HEK293 (cell line): ENCODE measurements around the gene MRPS22.

Source experiments
- CTCF ChIA-PET: fragments of 350-600 bp; formaldehyde crosslinking; extraction: SDS; loops from one replicate; lab custom pipeline; 2021; ENCODE audit warnings: antibody characterized with exemption; lab: Yijun Ruan, JAX
- POLR2A ChIA-PET: fragments of 300-600 bp; formaldehyde crosslinking; extraction: SDS; loops from one replicate; lab custom pipeline; 2020; ENCODE audit warnings: antibody characterized with exemption, inconsistent platforms; lab: Yijun Ruan, JAX
- H3K27ac ChIP-seq: fragments of 200-500 bp; sonication (Bioruptor generic); 2 replicates; pipeline ENCODE4 v1.5.1; 2014; ENCODE audit warnings: low read depth, low read length, control low read depth, inconsistent platforms; ENCODE audit errors: extremely low read depth
- H3K36me3 ChIP-seq, 2 experiments: fragments of 200-500 bp in 1 of 2; sonication (Bioruptor generic) in 1 of 2; 1 replicate in 1 of 2; 2 replicates in 1 of 2; pipeline ENCODE4 v1.5.1; 2014 to 2017; ENCODE audit warnings: inconsistent platforms in 2 of 2, low read length in 2 of 2; ENCODE audit not compliant: control insufficient read depth in 2 of 2, insufficient read depth in 1 of 2
- H3K4me1 ChIP-seq: fragments of 200-500 bp; sonication (Bioruptor generic); 2 replicates; pipeline ENCODE4 v1.5.1; 2014; ENCODE audit warnings: mild to moderate bottlenecking, low read length, inconsistent platforms; ENCODE audit not compliant: control insufficient read depth, insufficient read depth
- H3K4me3 ChIP-seq: 2 replicates; pipeline ENCODE4 v1.5.1; 2011; ENCODE audit warnings: low read depth, mild to moderate bottlenecking, control low read depth, low read length, moderate library complexity
- H3K9me3 ChIP-seq: fragments of 200-500 bp; sonication (Bioruptor generic); 2 replicates; pipeline ENCODE4 v1.5.1; 2014; ENCODE audit warnings: low read depth, low read length, inconsistent platforms; ENCODE audit not compliant: control insufficient read depth, insufficient read depth
- GLIS2 ChIP-seq: fragments of 450-650 bp; formaldehyde crosslinking; IDR thresholded peaks from 2 replicates; pipeline ENCODE4 v1.5.1; 2016; ENCODE audit warnings: missing biosample characterization, missing genetic modification characterization
- MYNN ChIP-seq: fragments of 450-650 bp; formaldehyde crosslinking; IDR thresholded peaks from 2 replicates; pipeline ENCODE4 v1.5.1; 2016; ENCODE audit warnings: missing biosample characterization, missing genetic modification characterization, borderline replicate concordance
- SP2 ChIP-seq: fragments of 450-650 bp; formaldehyde crosslinking; IDR thresholded peaks from 2 replicates; pipeline ENCODE4 v1.5.1; 2016; ENCODE audit warnings: missing biosample characterization, missing genetic modification characterization
- ZBTB7A ChIP-seq: fragments of 450-650 bp; formaldehyde crosslinking; IDR thresholded peaks from 2 replicates; pipeline ENCODE4 v1.5.1; 2016; ENCODE audit warnings: low read depth, missing biosample characterization, missing genetic modification characterization
- ZFP69B ChIP-seq: fragments of 450-650 bp; formaldehyde crosslinking; IDR thresholded peaks from 2 replicates; pipeline ENCODE4 v1.5.1; 2016; ENCODE audit warnings: missing biosample characterization, missing genetic modification characterization
- ZNF121 ChIP-seq: fragments of 450-650 bp; formaldehyde crosslinking; IDR thresholded peaks from 2 replicates; pipeline ENCODE4 v1.5.1; 2016; ENCODE audit warnings: missing biosample characterization, missing genetic modification characterization
- ZNF157 ChIP-seq: fragments of 450-650 bp; formaldehyde crosslinking; IDR thresholded peaks from 2 replicates; pipeline ENCODE4 v1.5.1; 2016; ENCODE audit warnings: missing biosample characterization, missing genetic modification characterization
- ZNF311 ChIP-seq: fragments of 450-650 bp; formaldehyde crosslinking; IDR thresholded peaks from 2 replicates; pipeline ENCODE4 v1.5.1; 2017; ENCODE audit warnings: missing biosample characterization, missing genetic modification characterization, borderline replicate concordance
- ZNF488 ChIP-seq: fragments of 450-650 bp; formaldehyde crosslinking; IDR thresholded peaks from 2 replicates; pipeline ENCODE4 v1.5.1; 2016; ENCODE audit warnings: missing biosample characterization, missing genetic modification characterization
- ZNF514 ChIP-seq: fragments of 450-650 bp; formaldehyde crosslinking; IDR thresholded peaks from 2 replicates; pipeline ENCODE4 v1.5.1; 2016; ENCODE audit warnings: missing biosample characterization, missing genetic modification characterization
- ZNF518A ChIP-seq: fragments of 450-650 bp; formaldehyde crosslinking; conservative IDR thresholded peaks from 2 replicates; pipeline ENCODE4 v1.5.1; 2016; ENCODE audit warnings: low read depth, missing biosample characterization, missing genetic modification characterization
- ZNF621 ChIP-seq: fragments of 450-650 bp; formaldehyde crosslinking; IDR thresholded peaks from 2 replicates; pipeline ENCODE4 v1.5.1; 2017; ENCODE audit warnings: missing biosample characterization, missing genetic modification characterization
- ZNF76 ChIP-seq: fragments of 450-650 bp; formaldehyde crosslinking; IDR thresholded peaks from 2 replicates; pipeline ENCODE4; 2016; ENCODE audit warnings: low read depth, missing biosample characterization, missing genetic modification characterization, borderline replicate concordance
- ZSCAN18 ChIP-seq: fragments of 450-650 bp; formaldehyde crosslinking; IDR thresholded peaks from 2 replicates; pipeline ENCODE4 v1.5.1; 2016; ENCODE audit warnings: missing biosample characterization, missing genetic modification characterization
- ZSCAN30 ChIP-seq: fragments of 450-650 bp; IDR thresholded peaks from 2 replicates; pipeline ENCODE4 v1.5.1; 2018; ENCODE audit warnings: missing biosample characterization, mild to moderate bottlenecking, missing genetic modification characterization, moderate library complexity
- TF ChIP-seq, protein P1 (sequence below): fragments of 450-650 bp; formaldehyde crosslinking; IDR thresholded peaks from 2 replicates; pipeline ENCODE4 v1.5.1; 2016; ENCODE audit warnings: missing biosample characterization, missing genetic modification characterization
- TF ChIP-seq, protein P2 (sequence below): fragments of 450-650 bp; formaldehyde crosslinking; IDR thresholded peaks from 2 replicates; pipeline ENCODE4; 2016; ENCODE audit warnings: missing biosample characterization, missing genetic modification characterization

The MRPS22 gene

GRCh38 chr3:139326131-139326530 lies 17.7 kb upstream of the MRPS22 start (continued):
- TF ChIP-seq ZNF311 (tag by site-specific recombination) (no peak), ZNF621 (tag by site-specific recombination) (no peak)

- ChIA-PET CTCF (interaction anchor here (1.2 kb wide), 1 partner anchor 214 kb away, joined by 4 read pairs; no protein-coding TSS in a partner anchor), POLR2A (no interaction called here)
Observed at GRCh38 chr3:139326707-139327106, 17.1 kb upstream of the MRPS22 start.

DNA sequence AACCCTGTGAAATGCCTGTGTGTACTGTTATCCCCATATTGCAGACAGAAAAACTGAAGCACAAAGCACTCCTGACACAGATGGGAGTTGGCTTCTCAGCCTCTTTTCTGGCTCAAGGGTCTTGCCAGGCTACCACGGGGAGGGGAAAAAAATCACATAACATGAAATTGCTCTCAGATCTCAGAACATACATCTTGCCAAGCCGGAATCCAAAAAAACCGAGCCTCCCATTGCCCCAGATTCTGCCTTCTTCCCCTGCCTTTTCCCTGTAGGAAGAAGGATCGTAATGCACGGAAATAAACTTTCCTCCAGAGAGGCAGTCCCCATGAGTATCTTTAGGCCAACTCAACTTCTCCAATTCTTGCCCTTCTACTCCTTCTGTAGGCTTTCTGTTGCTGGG lies 16.6 kb upstream of the MRPS22 start:
- H3K27ac ChIP-seq = no peak overlapping the region
- TF ChIP-seq ZSCAN18 (tag by site-specific recombination) = no peak
- TF ChIP-seq, protein P1, sequence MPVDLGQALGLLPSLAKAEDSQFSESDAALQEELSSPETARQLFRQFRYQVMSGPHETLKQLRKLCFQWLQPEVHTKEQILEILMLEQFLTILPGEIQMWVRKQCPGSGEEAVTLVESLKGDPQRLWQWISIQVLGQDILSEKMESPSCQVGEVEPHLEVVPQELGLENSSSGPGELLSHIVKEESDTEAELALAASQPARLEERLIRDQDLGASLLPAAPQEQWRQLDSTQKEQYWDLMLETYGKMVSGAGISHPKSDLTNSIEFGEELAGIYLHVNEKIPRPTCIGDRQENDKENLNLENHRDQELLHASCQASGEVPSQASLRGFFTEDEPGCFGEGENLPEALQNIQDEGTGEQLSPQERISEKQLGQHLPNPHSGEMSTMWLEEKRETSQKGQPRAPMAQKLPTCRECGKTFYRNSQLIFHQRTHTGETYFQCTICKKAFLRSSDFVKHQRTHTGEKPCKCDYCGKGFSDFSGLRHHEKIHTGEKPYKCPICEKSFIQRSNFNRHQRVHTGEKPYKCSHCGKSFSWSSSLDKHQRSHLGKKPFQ = no peak
- TF ChIP-seq ZBTB7A (tag by site-specific recombination) = no peak
- TF ChIP-seq ZNF121 (tag by site-specific recombination) = no peak
- no peak for TF ChIP-seq SP2 (tag by site-specific recombination)
- CTCF ChIA-PET = interaction anchor here (1.2 to 3.8 kb wide), 2 partner anchors 215 kb away, joined by 4 to 35 read pairs; no protein-coding TSS in a partner anchor
- POLR2A ChIA-PET = no interaction called here
- H3K4me1 ChIP-seq = no peaks in the 10 kb centered on the region
- no peaks in the 10 kb centered on the region for H3K9me3 ChIP-seq
- no peak overlapping the region for H3K4me3 ChIP-seq
- no peaks in the 10 kb centered on the region for H3K36me3 ChIP-seq

More at GRCh38 chr3:139326707-139327106, 17.1 kb upstream of the MRPS22 start:
- no peaks in the 10 kb centered on the region for H3K36me3 ChIP-seq
- H3K4me3 ChIP-seq = no peak overlapping the region
- H3K4me1 ChIP-seq = no peaks in the 10 kb centered on the region
- TF ChIP-seq, protein P2, sequence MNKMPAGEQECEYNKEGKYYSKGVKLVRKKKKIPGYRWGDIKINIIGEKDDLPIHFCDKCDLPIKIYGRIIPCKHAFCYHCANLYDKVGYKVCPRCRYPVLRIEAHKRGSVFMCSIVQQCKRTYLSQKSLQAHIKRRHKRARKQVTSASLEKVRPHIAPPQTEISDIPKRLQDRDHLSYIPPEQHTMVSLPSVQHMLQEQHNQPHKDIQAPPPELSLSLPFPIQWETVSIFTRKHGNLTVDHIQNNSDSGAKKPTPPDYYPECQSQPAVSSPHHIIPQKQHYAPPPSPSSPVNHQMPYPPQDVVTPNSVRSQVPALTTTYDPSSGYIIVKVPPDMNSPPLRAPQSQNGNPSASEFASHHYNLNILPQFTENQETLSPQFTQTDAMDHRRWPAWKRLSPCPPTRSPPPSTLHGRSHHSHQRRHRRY (tag by site-specific recombination) = no peak
- H3K9me3 ChIP-seq = no peaks in the 10 kb centered on the region
- H3K27ac ChIP-seq = no peak overlapping the region

- TF ChIP-seq ZNF514 = no peak
- no peak for TF ChIP-seq ZNF157 (tag by site-specific recombination)
- no peak for TF ChIP-seq ZNF488 (tag by site-specific recombination)
- no peak for TF ChIP-seq GLIS2 (tag by site-specific recombination)
- TF ChIP-seq ZNF76 (tag by site-specific recombination) = no peak
- TF ChIP-seq ZFP69B = no peak
- no peak for TF ChIP-seq ZSCAN30
- TF ChIP-seq MYNN = no peak
- no peak for TF ChIP-seq ZNF518A (tag by site-specific recombination)
- TF ChIP-seq, all 188 proteins: peak for 0
- H3K27ac ChIP-seq = no peak overlapping the region
- no peaks in the 10 kb centered on the region for H3K9me3 ChIP-seq
- POLR2A ChIA-PET = no interaction called here
- H3K4me3 ChIP-seq = no peak overlapping the region
- no peaks in the 10 kb centered on the region for H3K4me1 ChIP-seq
- no peaks in the 10 kb centered on the region for H3K36me3 ChIP-seq
- CTCF ChIA-PET = interaction anchor here (0.6 to 3.8 kb wide), 3 partner anchors 25 to 531 kb away, joined by 3 to 35 read pairs (median 4); no protein-coding TSS in a partner anchor
Observed at GRCh38 chr3:139327861-139328260, 16.0 kb upstream of the MRPS22 start.
